ENCODE data around the gene ADGRB3.

Gene ADGRB3

DNA sequence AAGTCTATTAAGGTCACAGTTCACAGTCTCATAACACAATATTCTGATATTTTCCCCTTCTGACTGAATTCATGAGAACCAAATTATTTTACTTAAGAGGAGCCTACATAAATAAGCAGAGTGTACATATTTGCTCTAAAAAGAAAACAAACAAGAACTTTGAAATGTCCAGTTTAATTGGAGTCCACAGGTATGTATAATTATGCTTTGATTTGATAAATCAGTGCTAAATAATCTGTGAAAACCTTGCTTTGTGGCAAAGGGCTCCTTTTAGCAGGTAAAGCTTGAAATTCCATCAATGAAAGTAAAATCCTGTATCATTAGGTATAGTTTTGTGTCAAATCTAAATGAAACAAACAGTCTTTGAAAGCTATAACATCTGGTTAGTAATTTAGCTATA lies 69.4 kb downstream of the ADGRB3 start:
- no peak for DNase-seq

GRCh38 chr6:68709091-68709490 lies 74.0 kb downstream of the ADGRB3 start:
- DNase-seq, result no peak

DNA sequence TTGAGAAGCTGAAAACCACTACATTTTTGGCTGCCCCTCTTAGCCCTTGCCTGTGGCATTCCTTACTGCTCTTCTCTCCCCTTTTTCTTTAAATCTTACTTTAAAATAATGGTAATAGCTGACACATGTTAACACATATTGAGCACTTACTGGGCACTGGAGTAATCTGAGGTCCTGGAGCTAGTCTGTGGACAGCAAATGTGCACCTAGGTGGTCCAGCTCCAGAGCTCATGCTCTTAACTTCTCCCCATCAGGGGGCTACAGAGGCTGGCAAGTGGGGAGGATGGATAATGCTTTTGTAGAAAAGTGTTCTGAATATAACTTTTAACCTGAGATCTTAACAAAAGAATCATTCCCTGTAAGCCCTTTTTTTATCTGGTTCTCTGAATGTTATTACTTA lies 74.8 kb downstream of the ADGRB3 start:
- DNase-seq, result no peak

GRCh38 chr6:68710496-68710895 lies 75.4 kb downstream of the ADGRB3 start:
- DNase-seq, result no peak

DNA sequence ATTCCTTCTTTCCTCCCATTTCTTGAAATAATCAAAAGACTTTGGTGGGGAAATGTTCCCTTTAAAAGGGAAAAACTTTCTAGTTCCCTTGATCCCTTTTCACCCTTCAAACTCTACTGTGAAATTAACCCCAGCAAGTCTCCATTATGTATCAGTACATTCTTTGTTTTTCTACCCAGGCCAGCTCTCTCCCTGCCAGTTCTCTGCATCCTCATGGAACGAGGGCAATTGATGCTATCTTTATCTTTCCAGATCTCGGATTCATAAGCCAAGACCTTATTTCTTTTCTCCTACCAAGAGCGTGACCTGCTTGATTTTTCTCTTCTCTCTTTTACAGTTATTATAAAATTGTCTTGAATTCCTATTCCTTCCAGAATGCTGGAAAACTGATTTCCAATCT lies 75.8 kb downstream of the ADGRB3 start:
- DNase-seq, result no peak

GRCh38 chr6:68711386-68712000 lies 76.4 kb downstream of the ADGRB3 start:
- no peak for DNase-seq

DNA sequence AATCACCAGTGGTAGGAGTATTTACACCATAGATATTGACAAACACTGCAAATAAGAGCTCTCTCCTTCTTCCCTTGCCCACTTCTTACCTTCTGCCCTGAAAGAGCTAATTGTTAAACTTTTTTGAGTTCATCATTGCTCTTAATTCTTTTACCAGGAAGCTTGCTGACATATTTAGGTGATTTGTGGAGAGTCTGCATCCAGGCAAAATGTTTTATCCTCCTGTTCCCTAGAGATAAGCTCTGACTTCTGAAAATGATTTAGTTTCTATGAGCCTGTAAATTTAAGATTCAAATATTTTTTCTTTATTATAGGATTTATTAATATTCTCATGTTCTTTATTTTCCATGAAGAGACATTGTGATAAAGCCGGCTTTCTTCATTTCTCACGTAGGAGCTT lies 81.5 kb downstream of the ADGRB3 start:
- DNase-seq, result no peak

DNA sequence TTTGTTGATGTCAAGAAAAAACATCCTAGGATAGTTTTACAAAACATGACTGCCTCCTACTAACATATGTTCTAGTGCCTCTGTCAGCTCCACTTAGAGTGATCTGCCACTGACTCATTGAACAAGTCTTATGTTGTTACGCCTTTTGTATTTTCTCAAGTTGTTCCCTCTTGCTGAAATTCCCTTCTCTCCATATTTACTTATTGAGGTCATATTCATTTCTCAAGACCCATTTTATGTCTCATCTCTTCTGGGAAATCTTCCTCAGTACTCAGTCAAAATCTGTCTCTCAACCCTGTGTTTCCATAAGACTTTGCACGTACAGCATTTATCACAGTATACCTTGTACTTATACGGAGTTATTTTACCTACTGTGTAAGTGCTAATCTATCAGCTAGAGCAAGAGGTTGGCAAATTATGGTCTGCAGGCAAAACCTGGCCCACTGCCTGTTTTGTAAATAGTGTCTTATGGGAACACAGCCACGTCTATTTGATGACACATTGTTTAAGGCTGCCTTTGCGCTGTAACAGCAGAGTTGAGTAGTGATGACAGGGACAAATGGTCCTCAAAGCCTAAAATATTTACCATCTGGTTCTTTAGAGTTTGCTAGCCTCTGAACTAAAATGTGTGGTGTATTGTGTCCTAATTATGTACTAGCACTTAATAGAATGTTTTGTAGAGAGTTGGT lies 83.4 kb downstream of the ADGRB3 start:
- DNase-seq, result no peak

DNA sequence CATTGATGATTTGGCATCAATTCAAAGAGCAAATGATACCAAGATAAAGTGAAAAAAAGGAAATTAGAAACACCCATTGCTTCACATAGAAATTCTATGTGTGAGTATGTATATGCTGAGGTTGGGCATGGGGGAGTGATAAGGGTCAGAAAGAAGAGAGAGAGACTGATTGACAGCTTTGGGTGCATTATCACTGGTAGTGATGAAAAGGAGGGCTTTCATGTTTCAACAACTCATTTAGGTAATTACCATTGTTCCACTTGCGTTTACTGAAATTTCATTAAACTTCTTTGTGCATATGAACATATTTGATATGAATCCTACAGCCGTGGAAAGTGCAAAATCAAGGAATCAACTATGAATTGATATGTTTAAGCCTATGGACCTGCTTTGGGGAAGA lies 84.7 kb downstream of the ADGRB3 start:
- no peak for DNase-seq

- no peak for DNase-seq
Measured at GRCh38 chr6:68722891-68723527, 87.9 kb downstream of the ADGRB3 start.

DNA sequence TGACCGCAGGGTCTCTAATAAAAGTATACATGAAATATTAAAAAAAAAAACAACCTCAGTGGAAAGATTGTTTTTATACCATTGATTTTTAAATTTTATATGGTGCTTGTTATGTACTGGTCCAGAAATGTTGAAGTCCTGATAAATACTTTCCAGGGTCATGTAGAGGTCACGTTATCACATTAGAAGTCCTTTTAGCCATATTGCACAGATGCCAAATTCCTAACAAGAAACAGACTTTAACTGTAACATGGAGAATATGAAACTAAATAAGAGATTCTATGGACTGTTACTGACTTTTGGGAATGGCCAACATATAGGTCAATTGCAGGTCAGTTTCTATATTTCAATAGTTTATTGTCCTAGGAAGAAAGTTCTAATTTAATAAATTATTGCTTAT lies 89.0 kb downstream of the ADGRB3 start:
- DNase-seq, result no peak

DNA sequence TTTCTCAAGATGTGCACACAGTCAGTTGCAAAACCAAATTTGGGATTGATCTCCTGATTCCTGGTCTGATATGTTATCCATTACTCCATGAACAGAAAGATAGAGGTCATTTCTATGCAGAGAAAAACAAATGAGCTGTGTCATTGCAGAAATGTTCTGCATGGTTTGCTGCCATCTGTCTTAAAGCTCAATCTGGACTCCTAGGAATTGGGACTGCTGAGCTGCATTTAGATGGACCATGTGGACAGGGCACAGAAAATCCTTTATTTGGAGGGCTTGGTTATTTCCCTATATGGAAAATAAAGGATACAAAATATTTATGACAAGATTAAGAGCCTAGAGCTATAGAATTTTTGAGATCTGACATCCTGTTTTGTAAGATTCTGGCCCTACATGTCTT lies 91.3 kb downstream of the ADGRB3 start:
- no peak for DNase-seq

GRCh38 chr6:68726992-68727391 lies 91.9 kb downstream of the ADGRB3 start:
- DNase-seq, result no peak

- DNase-seq, result no peak
Measured at GRCh38 chr6:68727699-68728098, 92.6 kb downstream of the ADGRB3 start.

- no peak for DNase-seq
Measured at GRCh38 chr6:68728159-68728979, 93.3 kb downstream of the ADGRB3 start.

DNA sequence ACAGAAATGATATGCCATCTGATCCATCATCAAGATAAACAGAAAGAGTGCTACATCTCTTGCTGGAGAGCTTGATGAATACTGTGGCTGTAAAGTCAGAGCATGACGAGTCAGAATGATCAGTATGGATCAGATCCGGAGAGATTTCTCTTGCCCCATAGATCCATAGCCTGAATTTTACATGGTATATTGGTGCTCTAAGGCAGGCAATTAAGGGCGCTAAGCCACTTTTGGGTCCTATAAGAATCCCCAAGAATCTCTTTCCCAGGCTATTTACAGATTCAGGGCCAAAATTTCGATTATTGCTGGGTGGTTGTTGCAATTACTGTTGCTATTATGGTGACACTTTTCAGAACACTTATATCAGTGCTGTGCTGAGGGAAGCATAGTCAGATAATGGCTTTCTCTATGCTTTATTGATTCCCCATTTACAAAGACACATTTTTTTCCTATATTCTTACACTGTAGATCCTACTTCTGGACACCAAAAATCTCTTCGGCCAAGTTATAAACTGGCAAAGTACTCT lies 94.4 kb downstream of the ADGRB3 start:
- DNase-seq, result no peak

GRCh38 chr6:68730291-68731054 lies 95.4 kb downstream of the ADGRB3 start:
- no peak for DNase-seq

DNA sequence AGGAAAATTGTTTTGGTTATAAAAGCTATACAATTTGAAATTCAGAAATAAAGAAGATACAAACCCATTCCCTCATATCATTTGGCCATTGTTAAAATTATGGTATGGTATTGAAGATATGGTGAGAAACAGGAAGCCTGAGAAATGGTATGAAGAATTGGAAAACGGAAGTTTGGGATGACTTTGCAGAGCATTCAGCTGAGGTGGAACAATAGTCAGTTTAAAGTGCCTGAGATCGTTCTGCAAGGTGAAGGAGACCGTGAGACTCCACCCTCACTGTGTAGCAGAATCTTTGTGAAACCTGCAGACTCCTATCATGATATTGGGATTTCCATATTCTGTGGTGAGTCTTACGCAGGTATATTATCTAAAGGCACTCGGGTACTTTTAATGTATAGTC lies 97.3 kb downstream of the ADGRB3 start:
- no peak for DNase-seq

- no peak for DNase-seq
Measured at GRCh38 chr6:68735866-68736265, 100.8 kb downstream of the ADGRB3 start.

GRCh38 chr6:68737061-68737460 lies 102.0 kb downstream of the ADGRB3 start:
- no peak for DNase-seq

- no peak for DNase-seq
Measured at GRCh38 chr6:68738039-68738438, 103.0 kb downstream of the ADGRB3 start.

Measured in right kidney (tissue), 1 donor.